PFSK-1 (cell line): Measurements from ENCODE around the gene C9orf153. TPM values are rescaled to one million over a fixed set of nuclear protein-coding genes. Genes with fewer than 3 reads are reported as not detected.

Experiments
- FOXP2 ChIP-seq: optimal IDR thresholded peaks from 2 replicates; pipeline ENCODE3; 2011; ENCODE audit warnings: borderline replicate concordance, control low read depth, inconsistent platforms; ENCODE audit not compliant: insufficient read depth; ENCODE audit errors: extremely low read length, extremely low read depth
- POLR2AphosphoS5 ChIP-seq: IDR thresholded peaks from 2 replicates; pipeline ENCODE4 v1.6.1; 2012; ENCODE audit warnings: low read depth, mild to moderate bottlenecking, control low read depth, low read length, moderate library complexity
- SIN3A ChIP-seq: IDR thresholded peaks from 2 replicates; pipeline ENCODE4 v1.6.1; 2012; ENCODE audit warnings: mild to moderate bottlenecking, low read length, moderate library complexity, borderline replicate concordance; ENCODE audit not compliant: insufficient read depth
- TAF1 ChIP-seq: IDR thresholded peaks from 2 replicates; pipeline ENCODE4 v1.6.1; 2012; ENCODE audit warnings: low read length, control low read depth, borderline replicate concordance; ENCODE audit not compliant: insufficient read depth
- polyA plus RNA-seq: library from polyadenylated mRNA; unstranded; fragments of >200 nt; gene quantifications from one replicate; pipeline ENCODE4 v1.2.1, GENCODE V29; 2012; ENCODE audit warnings: low read depth, missing spikeins; ENCODE audit not compliant: insufficient read length
- TF ChIP-seq, protein P1 (sequence below), 2 experiments: IDR thresholded peaks; 2 replicates each; pipeline versions ENCODE4 v1.6.1 to v1.8.0; 2011 to 2012; ENCODE audit warnings: low read depth in 2 of 2, low read length in 2 of 2, control low read depth in 1 of 2, inconsistent platforms in 1 of 2, mild to moderate bottlenecking in 1 of 2, moderate library complexity in 1 of 2; ENCODE audit not compliant: insufficient read depth in 1 of 2

C9orf153 gene
- not detected for polyA plus RNA-seq

- no peak for TF ChIP-seq TAF1
- TF ChIP-seq FOXP2 = no peak
- TF ChIP-seq SIN3A = no peak
- TF ChIP-seq, protein P1, sequence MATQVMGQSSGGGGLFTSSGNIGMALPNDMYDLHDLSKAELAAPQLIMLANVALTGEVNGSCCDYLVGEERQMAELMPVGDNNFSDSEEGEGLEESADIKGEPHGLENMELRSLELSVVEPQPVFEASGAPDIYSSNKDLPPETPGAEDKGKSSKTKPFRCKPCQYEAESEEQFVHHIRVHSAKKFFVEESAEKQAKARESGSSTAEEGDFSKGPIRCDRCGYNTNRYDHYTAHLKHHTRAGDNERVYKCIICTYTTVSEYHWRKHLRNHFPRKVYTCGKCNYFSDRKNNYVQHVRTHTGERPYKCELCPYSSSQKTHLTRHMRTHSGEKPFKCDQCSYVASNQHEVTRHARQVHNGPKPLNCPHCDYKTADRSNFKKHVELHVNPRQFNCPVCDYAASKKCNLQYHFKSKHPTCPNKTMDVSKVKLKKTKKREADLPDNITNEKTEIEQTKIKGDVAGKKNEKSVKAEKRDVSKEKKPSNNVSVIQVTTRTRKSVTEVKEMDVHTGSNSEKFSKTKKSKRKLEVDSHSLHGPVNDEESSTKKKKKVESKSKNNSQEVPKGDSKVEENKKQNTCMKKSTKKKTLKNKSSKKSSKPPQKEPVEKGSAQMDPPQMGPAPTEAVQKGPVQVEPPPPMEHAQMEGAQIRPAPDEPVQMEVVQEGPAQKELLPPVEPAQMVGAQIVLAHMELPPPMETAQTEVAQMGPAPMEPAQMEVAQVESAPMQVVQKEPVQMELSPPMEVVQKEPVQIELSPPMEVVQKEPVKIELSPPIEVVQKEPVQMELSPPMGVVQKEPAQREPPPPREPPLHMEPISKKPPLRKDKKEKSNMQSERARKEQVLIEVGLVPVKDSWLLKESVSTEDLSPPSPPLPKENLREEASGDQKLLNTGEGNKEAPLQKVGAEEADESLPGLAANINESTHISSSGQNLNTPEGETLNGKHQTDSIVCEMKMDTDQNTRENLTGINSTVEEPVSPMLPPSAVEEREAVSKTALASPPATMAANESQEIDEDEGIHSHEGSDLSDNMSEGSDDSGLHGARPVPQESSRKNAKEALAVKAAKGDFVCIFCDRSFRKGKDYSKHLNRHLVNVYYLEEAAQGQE (IDR thresholded peaks at IDR 0.05; ENCODE audit: insufficient read depth in 1 of 2, low read depth in 2 of 2, low read length in 2 of 2) = no peak
- no peak for TF ChIP-seq POLR2AphosphoS5
Observed at GRCh38 chr9:86259557-86259956, at the start of gene C9orf153. Gene C9orf153 (minus strand): TSS chr9:86259657. CDS start chr9:86229603, 30,054 bp downstream.

DNA sequence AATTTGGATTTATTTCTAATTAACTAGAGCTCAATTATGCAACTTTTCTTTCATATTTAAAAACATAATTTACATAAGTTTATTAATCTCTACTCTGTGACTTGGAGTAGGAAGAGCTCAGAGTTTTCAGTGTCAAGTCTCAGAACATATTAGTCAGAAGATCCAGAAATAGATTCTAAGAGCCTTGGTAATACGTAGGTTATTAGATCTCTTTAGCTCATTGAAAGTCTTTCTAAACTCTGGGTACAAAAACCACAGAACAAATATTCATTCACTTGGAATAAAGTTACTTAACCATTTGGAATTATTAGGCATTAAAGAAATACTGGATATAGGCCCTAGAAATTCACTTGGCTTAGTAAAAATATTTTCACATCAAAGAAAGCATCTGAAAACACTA, 49.2 kb upstream of the C9orf153 start:
- TF ChIP-seq TAF1 (no peak), POLR2AphosphoS5 (no peak), FOXP2 (no peak), SIN3A (no peak)
- TF ChIP-seq, protein P1 (IDR thresholded peaks at IDR 0.05; ENCODE audit: insufficient read depth in 1 of 2, low read depth in 2 of 2, low read length in 2 of 2) = no peak

DNA sequence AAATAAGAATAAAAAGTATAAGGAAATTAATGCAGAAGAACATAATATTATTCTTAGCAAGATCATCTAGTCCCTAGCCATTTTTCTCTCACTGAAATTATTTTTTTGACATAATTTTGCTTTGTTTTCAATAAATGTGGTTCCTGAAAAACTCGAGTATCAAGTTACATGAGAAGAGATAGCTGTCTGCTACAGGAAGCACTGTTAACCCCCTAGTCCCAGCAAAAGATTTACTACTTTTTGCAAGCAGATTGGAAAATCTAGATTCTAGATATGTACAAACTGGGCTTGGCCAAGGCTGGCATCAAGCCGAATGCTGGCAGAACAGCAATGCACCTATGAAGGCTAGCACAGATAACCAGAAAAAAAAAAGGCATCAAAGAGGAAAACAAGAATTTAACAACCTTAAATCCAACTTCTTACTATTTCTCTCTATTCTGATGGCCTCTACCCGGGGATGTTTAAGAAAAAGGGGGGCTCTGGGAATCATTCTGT, 44.8 kb upstream of the C9orf153 start:
- TF ChIP-seq TAF1 (no peak), FOXP2 (no peak), POLR2AphosphoS5 (no peak), SIN3A (no peak)
- TF ChIP-seq, protein P1 (IDR thresholded peaks at IDR 0.05; ENCODE audit: insufficient read depth in 1 of 2, low read depth in 2 of 2, low read length in 2 of 2) = no peak

- TF ChIP-seq SIN3A (no peak), POLR2AphosphoS5 (no peak), FOXP2 (no peak), TAF1 (no peak)
- TF ChIP-seq, protein P1 (IDR thresholded peaks at IDR 0.05; ENCODE audit: insufficient read depth in 1 of 2, low read depth in 2 of 2, low read length in 2 of 2) = no peak
Observed at GRCh38 chr9:86303316-86303975, 44.0 kb upstream of the C9orf153 start.
